D721Med (cell line): Measurements from ENCODE around the gene RGS6.

Experiments
- DNase-seq: peaks from one replicate; pipeline ENCODE4 v3.0.0; 2011; ENCODE audit warnings: low spot score; ENCODE audit not compliant: insufficient read length
- FAIRE-seq: peaks from 2 replicates; lab custom pipeline; 2011; peaks lifted over from hg19 to GRCh38; lab: Jason Lieb, UNC
- TF ChIP-seq, protein P1 (sequence below): IDR thresholded peaks from 2 replicates; pipeline ENCODE4 v1.5.1; 2012; ENCODE audit warnings: mild to moderate bottlenecking, control low read depth; ENCODE audit not compliant: insufficient read depth; ENCODE audit errors: missing control alignments

Gene RGS6

DNA sequence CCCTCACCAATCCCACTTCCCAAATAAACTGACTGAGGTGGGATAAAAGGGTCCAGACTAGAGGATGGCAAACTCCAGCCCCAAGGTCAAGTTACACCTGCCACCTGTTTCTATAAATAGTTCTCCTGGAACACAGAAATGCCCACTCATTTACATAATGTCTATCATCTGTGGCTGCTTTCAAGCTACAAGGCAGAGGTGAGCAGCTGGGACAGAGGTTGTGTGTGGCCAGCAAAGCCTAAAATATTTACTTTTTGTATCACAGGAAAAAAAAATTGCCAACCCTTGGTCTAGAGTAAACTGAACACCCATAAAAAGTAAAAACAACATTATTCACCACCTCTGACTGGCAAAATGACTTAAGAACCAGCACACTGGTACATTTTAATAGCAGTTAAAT, 269.4 kb downstream of the RGS6 start:
- FAIRE-seq (no peak), DNase-seq (no peak)
- TF ChIP-seq, protein P1, sequence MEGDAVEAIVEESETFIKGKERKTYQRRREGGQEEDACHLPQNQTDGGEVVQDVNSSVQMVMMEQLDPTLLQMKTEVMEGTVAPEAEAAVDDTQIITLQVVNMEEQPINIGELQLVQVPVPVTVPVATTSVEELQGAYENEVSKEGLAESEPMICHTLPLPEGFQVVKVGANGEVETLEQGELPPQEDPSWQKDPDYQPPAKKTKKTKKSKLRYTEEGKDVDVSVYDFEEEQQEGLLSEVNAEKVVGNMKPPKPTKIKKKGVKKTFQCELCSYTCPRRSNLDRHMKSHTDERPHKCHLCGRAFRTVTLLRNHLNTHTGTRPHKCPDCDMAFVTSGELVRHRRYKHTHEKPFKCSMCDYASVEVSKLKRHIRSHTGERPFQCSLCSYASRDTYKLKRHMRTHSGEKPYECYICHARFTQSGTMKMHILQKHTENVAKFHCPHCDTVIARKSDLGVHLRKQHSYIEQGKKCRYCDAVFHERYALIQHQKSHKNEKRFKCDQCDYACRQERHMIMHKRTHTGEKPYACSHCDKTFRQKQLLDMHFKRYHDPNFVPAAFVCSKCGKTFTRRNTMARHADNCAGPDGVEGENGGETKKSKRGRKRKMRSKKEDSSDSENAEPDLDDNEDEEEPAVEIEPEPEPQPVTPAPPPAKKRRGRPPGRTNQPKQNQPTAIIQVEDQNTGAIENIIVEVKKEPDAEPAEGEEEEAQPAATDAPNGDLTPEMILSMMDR: no peak

DNA sequence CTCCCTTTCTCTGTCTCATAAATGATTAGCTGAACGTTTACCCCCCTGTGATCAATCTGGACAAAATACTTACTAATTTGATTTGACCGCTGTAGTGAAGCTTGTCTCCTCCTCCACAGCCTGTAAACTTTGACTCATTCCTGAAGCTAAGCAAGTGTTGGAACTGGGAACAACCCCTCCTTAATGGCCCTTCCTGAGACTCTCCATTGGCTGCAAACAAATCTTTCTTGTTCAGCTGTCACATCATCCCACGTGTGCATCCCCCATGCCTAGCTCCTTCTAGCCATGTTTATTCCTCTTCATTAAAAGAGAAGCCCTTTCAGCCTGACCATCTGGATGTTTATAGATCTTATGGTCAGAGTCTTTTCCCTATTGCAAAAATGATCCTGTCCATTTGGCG, 281.2 kb downstream of the RGS6 start:
- FAIRE-seq: no peak
- DNase-seq: no peak
- TF ChIP-seq, protein P1: no peak

DNA sequence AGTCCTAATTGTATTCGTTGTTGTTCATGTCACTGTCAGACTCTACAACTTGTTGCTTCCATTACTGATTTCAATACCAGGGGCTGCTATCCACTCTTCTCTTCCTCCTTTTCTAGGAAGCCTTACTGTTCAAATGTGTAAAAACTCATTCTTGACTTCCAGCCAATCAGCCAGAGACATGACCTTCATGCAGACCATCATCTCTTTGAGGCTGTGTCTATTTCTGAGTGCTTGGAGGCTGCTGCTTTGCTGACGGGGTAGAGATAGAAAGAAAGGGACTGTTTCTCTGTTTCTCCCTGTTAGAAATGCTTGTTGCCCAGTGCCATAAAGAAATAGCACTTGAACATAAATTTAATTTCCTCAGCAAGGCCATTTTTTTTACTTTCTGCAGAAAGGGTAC, 282.9 kb downstream of the RGS6 start:
- TF ChIP-seq, protein P1: no peak
- DNase-seq: no peak
- FAIRE-seq: no peak

DNA sequence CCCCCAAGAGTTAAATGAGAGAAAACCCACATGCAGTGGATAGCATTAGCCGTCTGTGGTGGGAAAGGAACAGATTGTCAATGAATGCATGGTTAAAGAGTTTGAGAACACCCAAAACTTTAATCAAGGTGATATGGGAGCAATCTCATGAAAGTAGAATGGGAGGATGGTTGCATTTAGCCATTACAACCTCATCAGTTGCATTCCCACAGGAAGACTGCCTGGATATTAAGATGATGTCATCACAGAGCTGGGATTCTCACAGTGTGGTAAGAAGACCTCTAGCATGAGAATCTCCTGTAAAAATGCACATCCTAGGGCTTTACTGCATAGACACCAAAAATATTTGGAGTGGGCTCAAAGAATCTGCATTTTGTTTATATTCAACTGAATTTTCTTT, 284.9 kb downstream of the RGS6 start:
- TF ChIP-seq, protein P1: no peak
- no peak for DNase-seq
- FAIRE-seq: no peak

DNA sequence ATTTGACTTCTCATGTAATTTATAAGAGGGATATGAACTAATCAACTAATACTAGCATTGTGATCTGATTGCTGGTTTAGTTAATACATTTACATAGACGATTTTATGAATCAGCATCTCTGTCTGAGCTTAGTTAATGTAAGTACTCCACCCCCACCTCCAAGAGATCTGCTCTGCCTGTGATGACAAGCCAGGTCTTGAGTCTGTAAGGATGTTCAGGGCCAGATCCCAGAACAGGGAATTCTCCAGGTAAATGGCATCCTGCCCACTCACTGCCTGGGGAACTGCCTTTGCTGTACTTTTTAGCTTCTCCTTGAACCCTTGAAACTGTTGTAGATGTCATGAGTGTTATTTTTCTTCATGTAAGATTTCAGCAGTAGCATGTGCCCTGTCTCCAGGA, 289.8 kb downstream of the RGS6 start:
- no peak for DNase-seq
- no peak for FAIRE-seq
- TF ChIP-seq, protein P1: no peak

DNA sequence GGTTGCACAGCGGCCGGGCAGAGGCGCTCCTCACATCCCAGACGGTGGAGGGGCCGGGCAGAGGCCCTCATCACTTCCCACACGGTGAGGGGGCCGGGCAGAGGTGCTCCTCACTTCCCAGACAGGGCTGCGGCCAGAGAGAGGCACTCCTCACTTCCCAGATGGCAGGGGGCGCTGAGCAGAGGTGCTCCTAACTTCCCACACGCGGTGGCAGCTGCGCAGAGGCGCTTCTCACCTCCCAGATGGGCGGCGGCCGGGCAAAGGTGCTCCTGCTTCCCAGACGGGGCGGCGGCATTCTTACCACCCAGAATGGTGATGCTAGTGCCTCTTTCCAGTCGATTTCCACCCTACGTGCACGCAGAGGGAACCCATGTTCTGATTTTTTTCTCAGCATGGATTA, 304.4 kb downstream of the RGS6 start:
- no peak for DNase-seq
- TF ChIP-seq, protein P1: no peak
- no peak for FAIRE-seq

DNA sequence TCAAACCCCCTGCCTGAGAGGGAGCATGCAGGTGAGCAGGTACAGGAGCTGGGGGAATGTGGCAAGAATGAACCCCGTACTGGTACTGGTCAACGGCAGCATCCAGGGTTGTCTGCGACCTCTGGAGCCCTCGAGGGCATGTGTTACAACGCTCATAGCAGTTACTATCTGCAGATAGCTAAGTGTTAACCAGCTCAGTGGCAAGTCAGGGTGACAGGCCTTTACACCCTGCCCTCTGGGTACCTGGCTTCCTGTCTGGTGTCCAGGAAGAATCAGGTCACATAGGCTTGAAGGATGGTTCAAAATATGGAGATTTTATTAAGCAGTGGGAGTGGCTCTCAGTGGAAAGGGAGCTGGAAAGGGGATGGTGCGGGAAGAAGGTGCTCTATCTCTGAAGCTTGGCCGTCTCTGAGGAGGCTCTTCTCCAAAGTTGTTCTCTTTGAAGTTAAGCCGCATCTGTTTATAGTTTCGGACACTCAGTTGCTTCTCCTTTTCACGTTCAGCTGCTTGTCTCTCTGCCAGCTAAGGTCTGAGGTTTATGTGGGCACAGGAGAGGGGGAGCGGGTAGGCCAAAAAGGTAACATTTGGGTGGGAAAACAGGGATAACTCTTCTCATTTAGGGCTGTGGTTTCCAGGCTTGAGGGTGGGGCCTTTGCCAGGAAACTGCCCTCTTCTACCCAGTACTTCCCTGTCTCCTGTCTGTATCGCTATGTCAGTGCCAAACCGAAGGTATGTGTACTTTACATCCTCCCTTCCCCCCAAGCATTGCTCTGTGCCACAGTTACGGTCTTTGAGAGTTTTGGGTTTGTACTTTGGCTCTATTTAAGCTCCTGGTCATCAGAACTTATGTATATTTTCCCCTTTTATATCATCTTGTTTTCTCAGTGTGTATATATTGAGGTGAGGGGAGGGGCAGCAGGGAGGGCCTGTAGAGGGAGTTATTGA, 305.8 kb downstream of the RGS6 start:
- FAIRE-seq (no peak), DNase-seq (no peak)
- TF ChIP-seq, protein P1: no peak
